Transverse colon (tissue), 4 donors: Measurements from ENCODE around the gene DHRS3. TPM values are rescaled to one million over a fixed set of nuclear protein-coding genes. Genes with fewer than 3 reads are reported as not detected.

Experiments used
- DNase-seq: peaks from one replicate; pipeline ENCODE4 v3.0.0-alpha.2; 2019
- H3K27ac ChIP-seq, 4 donors: fragments of 200-600 bp; sonication (generic); 2 replicates each; pipeline ENCODE4 v1.5.1; 2016 to 2018; ENCODE audit warnings: inconsistent platforms in 4 of 4
- H3K27me3 ChIP-seq: fragments of 200-600 bp; sonication (generic); 2 replicates; pipeline ENCODE4 v1.5.1; 2017; ENCODE audit warnings: inconsistent platforms
- H3K36me3 ChIP-seq, 4 donors: fragments of 200-600 bp; sonication (generic); 2 replicates each; pipeline ENCODE4 v1.5.1; 2017 to 2019; ENCODE audit warnings: inconsistent platforms in 4 of 4
- H3K4me1 ChIP-seq, 4 donors: fragments of 200-600 bp; sonication (generic); 2 replicates each; pipeline ENCODE4 v1.5.1; 2017 to 2020; ENCODE audit warnings: inconsistent platforms in 4 of 4
- H3K4me3 ChIP-seq, 4 donors: fragments of 200-600 bp; sonication (generic); 1 replicate in 1 of 4; 2 replicates in 3 of 4; pipeline versions ENCODE4 v1.5.1 to v1.6.1; 2017 to 2019; ENCODE audit warnings: inconsistent platforms in 4 of 4
- H3K9me3 ChIP-seq, 2 donors: fragments of 200-600 bp; sonication (generic); 2 replicates each; pipeline ENCODE4 v1.5.1; 2017 to 2019; ENCODE audit warnings: inconsistent platforms in 2 of 2
- CTCF ChIP-seq, 5 experiments: fragments of 200-600 bp in 3 of 5; fragments of 450-650 bp in 2 of 5; sonication (generic) in 3 of 5; IDR thresholded peaks; 1 replicate in 2 of 5; 2 replicates in 3 of 5; pipeline ENCODE4 v1.5.1; 2016 to 2017; ENCODE audit warnings: antibody characterized with exemption in 5 of 5, inconsistent platforms in 3 of 5, mild to moderate bottlenecking in 2 of 5, moderate library complexity in 1 of 5
- EP300 ChIP-seq: sonication (generic); formaldehyde crosslinking; IDR thresholded peaks from one replicate; pipeline ENCODE4 v1.6.1; 2017; ENCODE audit warnings: antibody characterized with exemption, low read depth
- POLR2A ChIP-seq: fragments of 450-650 bp; IDR thresholded peaks from one replicate; pipeline ENCODE4 v1.6.1; 2016; ENCODE audit warnings: antibody characterized with exemption, mild to moderate bottlenecking, moderate library complexity
- POLR2AphosphoS5 ChIP-seq, 3 donors: sonication (generic); formaldehyde crosslinking; IDR thresholded peaks; one replicate each; pipeline ENCODE4 v1.6.1; 2016; ENCODE audit warnings: antibody characterized with exemption in 3 of 3
- WGBS, 2 donors: methylation state at CpG; one replicate each; pipeline ENCODE4 v1.1.5; 2018; ENCODE audit warnings: low coverage in 1 of 2; 5-methylcytosine and 5-hydroxymethylcytosine counted together
- in situ Hi-C, 4 donors: fragments of 200-750 bp; cut with MboI; loops; one replicate each; pipeline versions ENCODE4 v1.15.0 to v1.15.1; 2017; ENCODE audit warnings: low sequenced_read_pairs in 3 of 4, low pct_ligation_motif_present in 1 of 4, low pct_unique_long_range_greater_than_20kb in 1 of 4
- intact Hi-C: fragments of 100-400 bp; cut with DNase I; formaldehyde crosslinking; loops from one replicate; pipeline ENCODE4 v1.15.1; 2023; ENCODE audit warnings: low total_unique reads
- total RNA-seq, 4 donors: library from RNA; depleted of rRNA; stranded (reverse); fragments of >200 nt; gene quantifications; one replicate each; pipeline ENCODE4 v1.1.0, GENCODE V29; 2016

DHRS3 gene
- total RNA-seq, 4 donors from 2014 or later: 55.3 to 122 (median 103) TPM

- Histone ChIP-seq H3K4me1 (peaks cover 8 to 38% (median 21%) of the 10 kb centered on the region in 4 donors), H3K27me3 (no peaks in the 10 kb centered on the region), H3K27ac (peak overlapping the region in 2 of 4 donors; percentile 11 to 85), H3K4me3 (no peak overlapping the region), H3K36me3 (no peaks in the 10 kb centered on the region), H3K9me3 (no peaks in the 10 kb centered on the region)
- in situ Hi-C loops (no loop called here), intact Hi-C loops (no loop called here)
- DNase-seq: peak; percentile 13
- WGBS, 2 donors: 60 to 85% methylated on average over 3 to 17 of the region's 17 CpGs
- TF ChIP-seq EP300 (no peak), POLR2AphosphoS5 (IDR thresholded peaks at IDR 0.05) (no peak), CTCF (IDR thresholded peaks at IDR 0.05) (no peak), POLR2A (no peak)
Measured at GRCh38 chr1:12546771-12547585, 71.0 kb downstream of the DHRS3 start.

GRCh38 chr1:12544992-12545391, 73.0 kb downstream of the DHRS3 start:
- TF ChIP-seq POLR2A (no peak), EP300 (no peak), CTCF (IDR thresholded peaks at IDR 0.05) (no peak)
- Histone ChIP-seq H3K9me3 (no peaks in the 10 kb centered on the region), H3K27ac (no peak overlapping the region), H3K36me3 (no peaks in the 10 kb centered on the region), H3K4me1 (peaks cover 20 to 46% (median 25%) of the 10 kb centered on the region in 4 donors), H3K27me3 (no peaks in the 10 kb centered on the region), H3K4me3 (no peak overlapping the region)
- 51 to 60% methylated on average over 8 of the region's 8 CpGs for WGBS, 2 donors
- DNase-seq: no peak
- intact Hi-C loops (no loop called here), in situ Hi-C loops (no loop called here)

GRCh38 chr1:12544357-12544756, 73.7 kb downstream of the DHRS3 start:
- TF ChIP-seq POLR2A (no peak), CTCF (IDR thresholded peaks at IDR 0.05) (no peak), POLR2AphosphoS5 (IDR thresholded peaks at IDR 0.05) (no peak), EP300 (no peak)
- WGBS, 2 donors: 45 to 54% methylated on average over 4 of the region's 4 CpGs
- H3K36me3 ChIP-seq: no peaks in the 10 kb centered on the region

GRCh38 chr1:12543740-12544154, 74.3 kb downstream of the DHRS3 start:
- Histone ChIP-seq H3K36me3 (no peaks in the 10 kb centered on the region), H3K27ac (peak overlapping the region in 2 of 4 donors; percentile 1 to 32), H3K27me3 (no peaks in the 10 kb centered on the region), H3K4me3 (no peak overlapping the region), H3K4me1 (peaks cover 12 to 34% (median 13%) of the 10 kb centered on the region in 4 donors), H3K9me3 (no peaks in the 10 kb centered on the region)
- 44 to 45% methylated on average over 8 to 9 of the region's 9 CpGs for WGBS, 2 donors
- DNase-seq: no peak
- intact Hi-C loops: no loop called here
- TF ChIP-seq EP300: no peak
- no peak for TF ChIP-seq POLR2AphosphoS5 (IDR thresholded peaks at IDR 0.05)
- TF ChIP-seq CTCF (IDR thresholded peaks at IDR 0.05): no peak
- TF ChIP-seq POLR2A: no peak
- in situ Hi-C loops: no loop called here

More at GRCh38 chr1:12544357-12544756, 73.7 kb downstream of the DHRS3 start:
- in situ Hi-C loops (no loop called here), intact Hi-C loops (no loop called here)
- Histone ChIP-seq H3K9me3 (no peaks in the 10 kb centered on the region), H3K4me3 (no peak overlapping the region), H3K27me3 (no peaks in the 10 kb centered on the region), H3K4me1 (peaks cover 18 to 40% (median 19%) of the 10 kb centered on the region in 4 donors), H3K27ac (peak overlapping the region in 2 of 4 donors; percentile 1 to 32)
- no peak for DNase-seq
